B cell (primary cell): ENCODE results near the gene PHLPP1. TPM values are rescaled to one million over a fixed set of nuclear protein-coding genes. Genes with fewer than 3 reads are reported as not detected.
"Not testable (repeated sequence)": the region's sequence is repeated elsewhere in the genome, so short reads cannot be mapped to it uniquely, and the experiment has no call there.

Source experiments
- ATAC-seq: fragments of 200-7000 bp; cut with Tn5 transposase; one replicate; pipeline ENCODE4 v1.10.0; 2021; ENCODE audit warnings: low read depth, mild to moderate bottlenecking, moderate number of reproducible peaks, moderate library complexity
- CTCF ChIA-PET: fragments of 350-600 bp; sonication (Branson Sonifier 250); formaldehyde crosslinking; loops from one replicate; lab custom pipeline; 2021; ENCODE audit warnings: antibody characterized with exemption, inconsistent platforms; lab: Charles Lee
- POLR2A ChIA-PET: fragments of 350-600 bp; sonication (Branson Sonifier 250); formaldehyde crosslinking; loops from one replicate; lab custom pipeline; 2021; ENCODE audit warnings: antibody characterized with exemption; lab: Charles Lee
- DNase-seq: peaks from one replicate; pipeline ENCODE4 v3.0.0; 2013
- H2AFZ ChIP-seq: 2 replicates; pipeline ENCODE4 v1.6.1; 2012; ENCODE audit warnings: mild to moderate bottlenecking, low read depth, low read length; ENCODE audit not compliant: insufficient read depth, poor library complexity, severe bottlenecking
- H3K27ac ChIP-seq, 2 donors: 1 replicate in 1 of 2; 2 replicates in 1 of 2; pipeline ENCODE4 v1.5.1; 2012 to 2013; ENCODE audit warnings: low read length in 2 of 2, mild to moderate bottlenecking in 2 of 2, moderate library complexity in 1 of 2
- H3K27me3 ChIP-seq, 4 experiments: fragments of 200-600 bp in 1 of 4; sonication (generic) in 1 of 4; replicated peaks in 1 of 4; 1 replicate in 2 of 4; 2 replicates in 2 of 4; pipeline versions ENCODE4 v1.6.1 to v1.7.0; 2013 to 2016; ENCODE audit warnings: low read length in 3 of 4, mild to moderate bottlenecking in 2 of 4, mixed read lengths in 1 of 4, moderate library complexity in 1 of 4; ENCODE audit not compliant: insufficient read depth in 4 of 4, control insufficient read depth in 3 of 4; ENCODE audit errors: control extremely low read depth in 1 of 4
- H3K36me3 ChIP-seq, 2 experiments: replicated peaks in 1 of 2; 1 replicate in 1 of 2; 2 replicates in 1 of 2; pipeline versions ENCODE4 v1.6.1 to v1.7.1; 2013; ENCODE audit warnings: low read length in 1 of 2; ENCODE audit not compliant: insufficient read depth in 2 of 2, control insufficient read depth in 1 of 2; ENCODE audit errors: control extremely low read depth in 1 of 2, extremely low read depth in 1 of 2
- H3K4me1 ChIP-seq, 2 donors: fragments of 200-600 bp in 1 of 2; sonication (generic) in 1 of 2; 1 replicate in 1 of 2; 2 replicates in 1 of 2; pipeline versions ENCODE4 v1.5.1 to v1.6.1; 2013 to 2017; ENCODE audit warnings: low read length in 2 of 2; ENCODE audit not compliant: control insufficient read depth in 2 of 2, insufficient read depth in 2 of 2
- H3K4me2 ChIP-seq: replicated peaks from 2 replicates; pipeline ENCODE3; 2012; ENCODE audit warnings: mild to moderate bottlenecking, low read depth, low read length; ENCODE audit not compliant: poor library complexity, severe bottlenecking
- H3K4me3 ChIP-seq, 5 experiments: fragments of 200-600 bp in 1 of 5; sonication (generic) in 1 of 5; 1 replicate in 3 of 5; 2 replicates in 2 of 5; pipeline versions ENCODE4 v1.5.1 to v1.7.0; 2011 to 2016; ENCODE audit warnings: low read length in 4 of 5, mild to moderate bottlenecking in 4 of 5, low read depth in 2 of 5, control low read depth in 1 of 5, moderate library complexity in 1 of 5; ENCODE audit not compliant: insufficient read depth in 1 of 5; ENCODE audit errors: control extremely low read depth in 1 of 5, extremely low read depth in 1 of 5
- H3K79me2 ChIP-seq: fragments of 200-600 bp; sonication (generic); one replicate; pipeline ENCODE4 v1.6.0; 2016; ENCODE audit warnings: low read length; ENCODE audit not compliant: control insufficient read depth, insufficient read depth
- H3K9ac ChIP-seq: fragments of 200-600 bp; sonication (generic); 2 replicates; pipeline ENCODE4 v1.6.1; 2017; ENCODE audit warnings: mild to moderate bottlenecking, low read length, moderate library complexity
- H3K9me3 ChIP-seq, 3 donors: one replicate each; pipeline versions ENCODE4 v1.6.1 to v1.7.1; 2013; ENCODE audit warnings: low read length in 2 of 3; ENCODE audit not compliant: control insufficient read depth in 2 of 3, insufficient read depth in 1 of 3; ENCODE audit errors: control extremely low read depth in 1 of 3
- H4K20me1 ChIP-seq: 2 replicates; pipeline ENCODE4 v1.6.0; 2012; ENCODE audit warnings: mild to moderate bottlenecking, low read length; ENCODE audit not compliant: insufficient read depth, control insufficient read depth, poor library complexity, severe bottlenecking
- H3K27ac Mint-ChIP-seq: one replicate; pipeline ENCODE4 v1.8.0; 2021; ENCODE audit warnings: mixed read lengths
- H3K27me3 Mint-ChIP-seq: one replicate; pipeline ENCODE4 v1.8.0; 2021; ENCODE audit warnings: mixed read lengths
- H3K4me1 Mint-ChIP-seq: one replicate; pipeline ENCODE4 v1.8.0; 2021; ENCODE audit warnings: mixed read lengths
- H3K4me3 Mint-ChIP-seq: one replicate; pipeline ENCODE4 v1.8.0; 2021; ENCODE audit warnings: mixed read lengths
- H3K9me3 Mint-ChIP-seq: one replicate; pipeline ENCODE4 v1.8.0; 2022; ENCODE audit warnings: mixed read lengths; ENCODE audit not compliant: insufficient read depth
- EZH2 ChIP-seq: IDR thresholded peaks from 2 replicates; pipeline ENCODE4 v1.6.1; 2012; ENCODE audit warnings: borderline replicate concordance, low read depth, mild to moderate bottlenecking, moderate library complexity, low read length; ENCODE audit not compliant: insufficient read depth, poor library complexity, severe bottlenecking
- WGBS: methylation state at CpG from one replicate; pipeline ENCODE4 v1.1.5; 2013; ENCODE audit warnings: missing lambda C conversion rate; ENCODE audit not compliant: insufficient coverage; 5-methylcytosine and 5-hydroxymethylcytosine counted together
- intact Hi-C: fragments of 100-400 bp; cut with micrococcal nuclease; formaldehyde crosslinking; loops from one replicate; pipeline ENCODE4 v1.10.0; 2022
- polyA plus RNA-seq: library from polyadenylated mRNA; depleted of rRNA; stranded (reverse); fragments of >200 nt; gene quantifications from 2 replicates; pipeline ENCODE4 v1.2.3, GENCODE V29; 2012
- total RNA-seq, 2 donors: library from RNA; stranded (reverse); fragments of 120-200 nt in 1 of 2; gene quantifications; 1 replicate in 1 of 2; 2 replicates in 1 of 2; pipeline versions ENCODE4 v1.2.3 to v1.2.4, GENCODE V29; 2013 to 2022
- TF ChIP-seq, protein P1 (sequence below): fragments of 200-600 bp; IDR thresholded peaks from one replicate; pipeline ENCODE4 v1.8.0; 2022; ENCODE audit warnings: antibody characterized with exemption, mild to moderate bottlenecking

Gene PHLPP1
- total and polyA plus RNA-seq, 2 donors (not counting 1 experiment from before 2014, with no cell fraction given) = 3.0 to 20.7 TPM

DNA sequence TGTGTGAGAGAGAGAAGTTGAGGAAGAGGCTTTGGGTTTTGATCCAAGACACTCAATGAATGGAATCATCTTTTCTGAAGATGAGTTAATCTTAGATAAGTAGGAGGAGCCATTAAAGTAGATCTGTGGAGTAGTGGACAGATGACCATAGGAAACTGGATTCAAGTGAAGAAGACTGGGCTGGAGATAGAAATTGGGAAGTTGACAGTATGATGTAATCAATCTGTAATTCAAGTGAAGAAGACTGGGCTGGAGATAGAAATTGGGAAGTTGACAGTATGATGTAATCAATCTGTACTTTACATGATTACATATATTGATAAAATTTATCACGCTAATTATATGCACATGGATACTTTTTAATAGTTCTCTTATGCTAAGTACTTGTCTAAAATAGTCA, 92.8 kb downstream of the PHLPP1 start:
- Histone ChIP-seq H3K27ac (no peak overlapping the region), H3K4me2 (no peak overlapping the region), H3K79me2 (peaks cover 18% of the 10 kb centered on the region), H3K9ac (no peak overlapping the region), H2AFZ (no peak overlapping the region), H3K36me3 (no peaks in the 10 kb centered on the region), H3K4me1 (no peaks in the 10 kb centered on the region), H4K20me1 (no peaks in the 10 kb centered on the region), H3K9me3 (no peaks in the 10 kb centered on the region), H3K4me3 (no peak overlapping the region), H3K27me3 (no peaks in the 10 kb centered on the region)
- DNase-seq (no peak), ATAC-seq (no peak)
- ChIA-PET POLR2A (no interaction called here), CTCF (no interaction called here)
- Mint-ChIP-seq H3K9me3 (no peaks in the 10 kb centered on the region), H3K27ac (no peak overlapping the region), H3K27me3 (no peaks in the 10 kb centered on the region), H3K4me3 (no peak overlapping the region), H3K4me1 (peaks cover 5% of the 10 kb centered on the region)
- WGBS = no CpG with 5 or more reads among the region's 1 CpG
- TF ChIP-seq EZH2 = no peak
- TF ChIP-seq, protein P1, sequence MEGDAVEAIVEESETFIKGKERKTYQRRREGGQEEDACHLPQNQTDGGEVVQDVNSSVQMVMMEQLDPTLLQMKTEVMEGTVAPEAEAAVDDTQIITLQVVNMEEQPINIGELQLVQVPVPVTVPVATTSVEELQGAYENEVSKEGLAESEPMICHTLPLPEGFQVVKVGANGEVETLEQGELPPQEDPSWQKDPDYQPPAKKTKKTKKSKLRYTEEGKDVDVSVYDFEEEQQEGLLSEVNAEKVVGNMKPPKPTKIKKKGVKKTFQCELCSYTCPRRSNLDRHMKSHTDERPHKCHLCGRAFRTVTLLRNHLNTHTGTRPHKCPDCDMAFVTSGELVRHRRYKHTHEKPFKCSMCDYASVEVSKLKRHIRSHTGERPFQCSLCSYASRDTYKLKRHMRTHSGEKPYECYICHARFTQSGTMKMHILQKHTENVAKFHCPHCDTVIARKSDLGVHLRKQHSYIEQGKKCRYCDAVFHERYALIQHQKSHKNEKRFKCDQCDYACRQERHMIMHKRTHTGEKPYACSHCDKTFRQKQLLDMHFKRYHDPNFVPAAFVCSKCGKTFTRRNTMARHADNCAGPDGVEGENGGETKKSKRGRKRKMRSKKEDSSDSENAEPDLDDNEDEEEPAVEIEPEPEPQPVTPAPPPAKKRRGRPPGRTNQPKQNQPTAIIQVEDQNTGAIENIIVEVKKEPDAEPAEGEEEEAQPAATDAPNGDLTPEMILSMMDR = no peak
- intact Hi-C loops = no loop called here

DNA sequence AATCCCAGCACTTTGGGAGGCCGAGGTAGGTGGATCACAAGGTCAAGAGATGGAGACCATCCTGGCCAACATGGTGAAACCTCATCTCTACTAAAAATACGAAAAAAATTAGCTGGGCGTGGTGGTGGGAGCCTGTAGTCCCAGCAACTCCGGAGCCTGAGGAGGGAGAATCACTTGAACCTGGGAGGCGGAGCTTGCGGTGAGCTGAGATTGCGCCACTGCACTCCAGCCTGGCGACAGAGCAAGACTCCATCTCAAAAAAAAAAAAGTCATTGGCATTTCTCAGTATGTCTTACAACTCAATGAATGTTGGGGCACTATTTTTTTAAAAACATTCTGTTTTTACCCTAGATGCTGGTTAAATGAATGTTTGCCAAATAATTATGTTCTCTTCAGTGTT, 94.1 kb downstream of the PHLPP1 start:
- H3K36me3 ChIP-seq, H3K4me3 ChIP-seq, H3K4me3 Mint-ChIP-seq, H3K27me3 ChIP-seq, H3K9me3 Mint-ChIP-seq, H3K9me3 ChIP-seq, H3K27ac ChIP-seq, ATAC-seq, H3K27me3 Mint-ChIP-seq, DNase-seq, H4K20me1 ChIP-seq, H3K9ac ChIP-seq, intact Hi-C loops, POLR2A ChIA-PET, H2AFZ ChIP-seq, H3K4me1 ChIP-seq, H3K4me2 ChIP-seq, CTCF ChIA-PET, H3K27ac Mint-ChIP-seq: not testable (repeated sequence)
- WGBS = 98% methylated on average over 8 of the region's 8 CpGs
- H3K79me2 ChIP-seq = peaks cover 14% of the 10 kb centered on the region
- H3K4me1 Mint-ChIP-seq = peaks cover 10% of the 10 kb centered on the region
